ENCODE results near the gene FFAR3. TPM values are rescaled to one million over a fixed set of nuclear protein-coding genes. Genes with fewer than 3 reads are reported as not detected.

Gene FFAR3
- total and polyA plus RNA-seq, 2 of the 8 experiments (the other 6 are each of a cell fraction or from before 2014, with no cell fraction given) = not detected

DNA sequence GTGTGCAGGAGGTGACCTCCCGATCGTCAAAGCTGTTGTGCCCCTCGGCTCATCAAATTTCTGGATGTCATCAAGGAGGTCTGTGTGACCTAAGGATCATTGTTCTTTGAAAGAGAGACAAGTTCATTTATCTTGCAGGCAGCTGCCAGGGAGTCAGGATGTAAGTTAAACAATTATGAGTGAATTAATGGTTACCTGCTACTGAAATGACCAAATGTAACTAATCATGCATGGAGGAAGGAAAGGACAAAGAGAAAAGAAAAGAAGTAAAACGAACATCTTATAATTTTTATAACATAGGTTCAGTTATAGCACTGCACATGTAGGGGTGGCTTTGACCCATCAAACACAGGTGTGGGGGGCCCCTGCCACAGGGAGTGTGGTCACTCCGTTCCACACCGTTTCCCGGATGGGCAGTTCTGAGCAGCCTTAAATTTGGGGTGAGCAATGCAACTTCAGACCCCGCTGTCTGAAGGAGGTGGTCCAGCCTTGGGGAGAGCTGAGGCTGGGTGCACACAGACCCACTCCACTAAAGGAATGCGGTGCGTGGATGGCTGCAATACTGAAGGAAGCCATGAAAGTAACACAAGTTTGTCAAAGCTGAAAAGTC, 24.0 kb upstream of the FFAR3 start:
- CTCF ChIA-PET (ENCODE audit: partially characterized antibody) = interaction anchor here (1.4 to 2.1 kb wide), 2 partner anchors 12 to 134 kb away, joined by 3 to 5 read pairs; no protein-coding TSS in a partner anchor
- Histone ChIP-seq H3K27ac (ENCODE audit: low read depth, low read length) (no peak overlapping the region), H2BK120ac (replicated peaks; ENCODE audit: low read depth, low read length) (no peak overlapping the region), H3K79me2 (ENCODE audit: control insufficient read depth in 1 of 2, insufficient read depth in 2 of 2, low read length in 2 of 2) (no peaks in the 10 kb centered on the region), H2BK15ac (ENCODE audit: low read length) (0 out of 2 replicates have a peak overlapping the region, but pooled peaks have one; percentile 29), H3K9ac (replicated peaks in 1 of 4; ENCODE audit: extremely low read depth in 1 of 4, low read depth in 3 of 4, low read length in 3 of 4) (no peak overlapping the region), H4K91ac (replicated peaks; ENCODE audit: insufficient read length, low read length) (no peak overlapping the region), H3K36me3 (ENCODE audit: control insufficient read depth in 2 of 4, insufficient read depth in 4 of 4, low read length in 3 of 4) (no peaks in the 10 kb centered on the region), H3K4me2 (ENCODE audit: insufficient read depth in 1 of 2, low read depth in 2 of 2, low read length in 2 of 2) (no peak overlapping the region), H2BK20ac (ENCODE audit: low read length) (no peak overlapping the region), H3K14ac (ENCODE audit: insufficient read length) (no peak overlapping the region), H3K4me1 (replicated peaks in 1 of 4; ENCODE audit: control insufficient read depth in 3 of 4, insufficient read depth in 4 of 4, low read length in 3 of 4) (no peaks in the 10 kb centered on the region), H3K4me3 (ENCODE audit: extremely low read depth in 1 of 4, insufficient read depth in 2 of 4, low read depth in 3 of 4, low read length in 4 of 4) (no peak overlapping the region), H3K23me2 (ENCODE audit: low read depth, low read length) (no peaks in the 10 kb centered on the region), H4K5ac (ENCODE audit: insufficient read length, low read depth, low read length) (no peak overlapping the region), H2BK5ac (ENCODE audit: low read depth, low read length) (no peak overlapping the region), H2AK5ac (ENCODE audit: low read depth, low read length) (no peak overlapping the region), H4K20me1 (replicated peaks in 1 of 2; ENCODE audit: control insufficient read depth in 1 of 2, insufficient read depth in 2 of 2, low read length in 2 of 2) (no peaks in the 10 kb centered on the region), H2BK12ac (ENCODE audit: low read depth, low read length) (no peak overlapping the region), H3K9me3 (ENCODE audit: insufficient read depth in 2 of 2, low read depth in 1 of 2, low read length in 1 of 2) (no peaks in the 10 kb centered on the region), H3K79me1 (ENCODE audit: low read depth, low read length) (no peaks in the 10 kb centered on the region), H3K27me3 (replicated peaks in 1 of 4; ENCODE audit: control insufficient read depth in 3 of 4, extremely low read depth in 1 of 4, insufficient read depth in 3 of 4, low read length in 3 of 4) (no peaks in the 10 kb centered on the region), H3K56ac (replicated peaks; ENCODE audit: insufficient read length, low read depth, low read length) (no peak overlapping the region), H4K8ac (ENCODE audit: extremely low read depth, insufficient read depth, low read length) (no peak overlapping the region; the same call in 1 of the 2 replicates), H3K18ac (ENCODE audit: extremely low read depth, low read length) (no peak overlapping the region), H3K23ac (ENCODE audit: insufficient read length) (no peak overlapping the region), H3K4ac (replicated peaks; ENCODE audit: insufficient read length, low read depth, low read length) (no peak overlapping the region), H2AFZ (ENCODE audit: low read length) (no peak overlapping the region)
- no peak for FAIRE-seq
- WGBS, 2 experiments (ENCODE audit: extremely low coverage in 1 of 2, insufficient coverage in 1 of 2, insufficient read length in 1 of 2, insufficient replicate concordance in 2 of 2, low coverage in 1 of 2, low lambda C conversion rate in 2 of 2, missing lambda C conversion rate in 1 of 2) = 94% methylated on average over 10 of the region's 10 CpGs; no CpG with 5 or more reads in 1 of the 2 experiments
- no peak for DNase-seq (ENCODE audit: low read depth in 1 of 2, low spot score in 2 of 2)
- POLR2A ChIA-PET (ENCODE audit: partially characterized antibody) = interaction anchor here (0.7 to 2.0 kb wide), 3 partner anchors 10 to 23 kb away, joined by 3 to 4 read pairs (median 4); no protein-coding TSS in a partner anchor
- TF ChIP-seq ZNF274 (IDR thresholded peaks at IDR 0.05; ENCODE audit: borderline replicate concordance, extremely low read depth, low read length) (no peak), TCF12 (IDR thresholded peaks at IDR 0.05; ENCODE audit: low read depth, low read length) (no peak), ASH2L (IDR thresholded peaks at IDR 0.05; ENCODE audit: low read length) (no peak), RBBP5 (IDR thresholded peaks at IDR 0.05; ENCODE audit: borderline replicate concordance, low read depth, low read length) (no peak), TBP (IDR thresholded peaks at IDR 0.05; ENCODE audit: low read depth, low read length) (no peak), MAFK (IDR thresholded peaks at IDR 0.05; ENCODE audit: low read depth, low read length) (no peak), RAD21 (IDR thresholded peaks at IDR 0.05 in 1 of 2, conservative IDR thresholded peaks at IDR 0.05 in 1 of 2; ENCODE audit: low read depth in 2 of 2, low read length in 2 of 2) (no peak), EP300 (IDR thresholded peaks at IDR 0.05; ENCODE audit: borderline replicate concordance in 1 of 2, low read depth in 2 of 2, low read length in 2 of 2) (no peak), PHF8 (conservative IDR thresholded peaks at IDR 0.05; ENCODE audit: low read depth, low read length) (no peak)

All from H1 (cell line).